DOHH2 (cell line): ENCODE measurements around the gene C1QB.

Experiments used
- H3F3A ChIP-seq: fragments of 200-600 bp; sonication (generic), shearing (Covaris generic); 2 replicates; pipeline ENCODE4 v1.6.0; 2016; ENCODE audit warnings: antibody characterized with exemption, mild to moderate bottlenecking; ENCODE audit not compliant: control insufficient read depth, insufficient read depth
- H3K27ac ChIP-seq: fragments of 200-600 bp; sonication (generic); 2 replicates; pipeline ENCODE4 v1.5.1; 2014; ENCODE audit warnings: low read depth, mild to moderate bottlenecking, low read length, moderate library complexity
- H3K27me3 ChIP-seq: fragments of 200-600 bp; sonication (generic); 2 replicates; pipeline ENCODE4 v1.6.1; 2014; ENCODE audit warnings: mild to moderate bottlenecking, low read length, mixed read lengths; ENCODE audit not compliant: control insufficient read depth
- H3K36me3 ChIP-seq: fragments of 200-600 bp; sonication (generic); 2 replicates; pipeline ENCODE4 v1.6.1; 2014; ENCODE audit warnings: mild to moderate bottlenecking, low read length, moderate library complexity, mixed read lengths; ENCODE audit not compliant: control insufficient read depth
- H3K4me1 ChIP-seq: fragments of 200-600 bp; sonication (generic); 2 replicates; pipeline ENCODE4 v1.6.1; 2014; ENCODE audit warnings: mild to moderate bottlenecking, low read length, mixed read lengths; ENCODE audit not compliant: control insufficient read depth
- H3K4me2 ChIP-seq: fragments of 200-600 bp; sonication (generic); 2 replicates; pipeline ENCODE4 v1.6.0; 2014; ENCODE audit warnings: mild to moderate bottlenecking, low read length, moderate library complexity
- H3K4me3 ChIP-seq: fragments of 200-600 bp; sonication (generic); 2 replicates; pipeline ENCODE4 v1.5.1; 2014; ENCODE audit warnings: mild to moderate bottlenecking, low read length, mixed read lengths
- H3K79me2 ChIP-seq: fragments of 200-600 bp; sonication (generic); 2 replicates; pipeline ENCODE4 v1.6.1; 2014; ENCODE audit warnings: mild to moderate bottlenecking, low read length, mixed read lengths; ENCODE audit not compliant: control insufficient read depth
- H3K9me2 ChIP-seq: fragments of 200-600 bp; sonication (generic); replicated peaks from 2 replicates; pipeline ENCODE4 v1.6.1; 2014; ENCODE audit warnings: mild to moderate bottlenecking, low read length, mixed read lengths; ENCODE audit not compliant: control insufficient read depth
- H3K9me3 ChIP-seq: fragments of 200-600 bp; sonication (generic); 2 replicates; pipeline ENCODE4 v1.6.1; 2014; ENCODE audit warnings: antibody characterized with exemption, low read length, mixed read lengths; ENCODE audit not compliant: control insufficient read depth, insufficient read depth
- H4K20me1 ChIP-seq: fragments of 200-600 bp; sonication (generic); 2 replicates; pipeline ENCODE4 v1.6.0; 2014; ENCODE audit warnings: low read depth, mild to moderate bottlenecking, antibody characterized with exemption, low read length, moderate library complexity; ENCODE audit not compliant: control insufficient read depth, insufficient read depth
- EZH2phosphoT487 ChIP-seq: fragments of 200-600 bp; sonication (generic); IDR thresholded peaks from 2 replicates; pipeline ENCODE4 v1.6.1; 2017; ENCODE audit warnings: borderline replicate concordance, mild to moderate bottlenecking, antibody characterized with exemption, low read length, moderate library complexity, mixed read lengths
- TF ChIP-seq, protein P1 (sequence below): fragments of 200-600 bp; sonication (generic); IDR thresholded peaks from one replicate; pipeline ENCODE4 v1.5.1; 2014; ENCODE audit warnings: antibody characterized with exemption, mild to moderate bottlenecking, low read depth, low read length; ENCODE audit not compliant: poor library complexity, severe bottlenecking

The C1QB gene

DNA sequence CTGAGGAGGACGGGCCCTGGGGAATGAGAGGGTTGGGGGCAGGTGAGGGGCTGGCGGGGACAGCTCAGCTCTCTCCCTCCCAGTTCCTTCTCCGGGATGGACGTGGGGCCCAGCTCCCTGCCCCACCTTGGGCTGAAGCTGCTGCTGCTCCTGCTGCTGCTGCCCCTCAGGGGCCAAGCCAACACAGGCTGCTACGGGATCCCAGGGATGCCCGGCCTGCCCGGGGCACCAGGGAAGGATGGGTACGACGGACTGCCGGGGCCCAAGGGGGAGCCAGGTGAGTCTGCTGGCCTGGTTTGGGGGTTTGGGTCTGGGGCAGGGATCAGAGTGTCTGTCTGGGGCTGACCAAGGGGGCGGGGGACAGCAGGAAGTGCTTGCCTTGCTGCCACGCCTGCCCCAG is 9.1 kb upstream of the C1QB start:
- Histone ChIP-seq H3K36me3 (no peaks in the 10 kb centered on the region), H3K9me2 (no peaks in the 10 kb centered on the region), H3K27me3 (no peaks in the 10 kb centered on the region), H3K79me2 (no peaks in the 10 kb centered on the region), H3K4me3 (no peak overlapping the region), H3K4me1 (no peaks in the 10 kb centered on the region), H3K9me3 (no peaks in the 10 kb centered on the region), H4K20me1 (no peaks in the 10 kb centered on the region), H3K4me2 (no peak overlapping the region), H3F3A (no peaks in the 10 kb centered on the region), H3K27ac (no peak overlapping the region)
- TF ChIP-seq, protein P1, sequence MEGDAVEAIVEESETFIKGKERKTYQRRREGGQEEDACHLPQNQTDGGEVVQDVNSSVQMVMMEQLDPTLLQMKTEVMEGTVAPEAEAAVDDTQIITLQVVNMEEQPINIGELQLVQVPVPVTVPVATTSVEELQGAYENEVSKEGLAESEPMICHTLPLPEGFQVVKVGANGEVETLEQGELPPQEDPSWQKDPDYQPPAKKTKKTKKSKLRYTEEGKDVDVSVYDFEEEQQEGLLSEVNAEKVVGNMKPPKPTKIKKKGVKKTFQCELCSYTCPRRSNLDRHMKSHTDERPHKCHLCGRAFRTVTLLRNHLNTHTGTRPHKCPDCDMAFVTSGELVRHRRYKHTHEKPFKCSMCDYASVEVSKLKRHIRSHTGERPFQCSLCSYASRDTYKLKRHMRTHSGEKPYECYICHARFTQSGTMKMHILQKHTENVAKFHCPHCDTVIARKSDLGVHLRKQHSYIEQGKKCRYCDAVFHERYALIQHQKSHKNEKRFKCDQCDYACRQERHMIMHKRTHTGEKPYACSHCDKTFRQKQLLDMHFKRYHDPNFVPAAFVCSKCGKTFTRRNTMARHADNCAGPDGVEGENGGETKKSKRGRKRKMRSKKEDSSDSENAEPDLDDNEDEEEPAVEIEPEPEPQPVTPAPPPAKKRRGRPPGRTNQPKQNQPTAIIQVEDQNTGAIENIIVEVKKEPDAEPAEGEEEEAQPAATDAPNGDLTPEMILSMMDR, result no peak
- TF ChIP-seq EZH2phosphoT487, result no peak

- Histone ChIP-seq H3K27ac (no peak overlapping the region), H3K9me2 (no peaks in the 10 kb centered on the region), H3K4me2 (no peak overlapping the region), H4K20me1 (no peaks in the 10 kb centered on the region), H3F3A (no peaks in the 10 kb centered on the region), H3K79me2 (no peaks in the 10 kb centered on the region), H3K4me1 (no peaks in the 10 kb centered on the region), H3K27me3 (no peaks in the 10 kb centered on the region), H3K9me3 (no peaks in the 10 kb centered on the region), H3K36me3 (no peaks in the 10 kb centered on the region), H3K4me3 (no peak overlapping the region)
- no peak for TF ChIP-seq EZH2phosphoT487
- TF ChIP-seq, protein P1, result no peak
Observed at GRCh38 chr1:22645931-22646330, 7.1 kb upstream of the C1QB start.

GRCh38 chr1:22646384-22646783 is 6.7 kb upstream of the C1QB start:
- Histone ChIP-seq H3F3A (no peaks in the 10 kb centered on the region), H3K27me3 (no peaks in the 10 kb centered on the region), H3K9me2 (no peaks in the 10 kb centered on the region), H3K36me3 (no peaks in the 10 kb centered on the region), H3K4me2 (no peak overlapping the region), H3K79me2 (no peaks in the 10 kb centered on the region), H3K4me1 (no peaks in the 10 kb centered on the region), H3K9me3 (no peaks in the 10 kb centered on the region), H4K20me1 (no peaks in the 10 kb centered on the region), H3K27ac (no peak overlapping the region), H3K4me3 (no peak overlapping the region)
- no peak for TF ChIP-seq EZH2phosphoT487
- TF ChIP-seq, protein P1, result no peak
